NCI-H460 (cell line): ENCODE data around the gene PDIA4. TPM values are rescaled to one million over a fixed set of nuclear protein-coding genes. Genes with fewer than 3 reads are reported as not detected.
"Not testable (repeated sequence)": the region's sequence is repeated elsewhere in the genome, so short reads cannot be mapped to it uniquely, and the experiment has no call there.

Source experiments
- DNase-seq: peaks from one replicate; pipeline ENCODE4 v3.0.0-alpha.2; 2016; ENCODE audit warnings: low read depth; ENCODE audit errors: extremely low read depth
- total RNA-seq: library from RNA; depleted of rRNA; stranded (reverse); fragments of >200 nt; shearing (Covaris generic); gene quantifications from 2 replicates; pipeline ENCODE4 v1.2.3, GENCODE V29; 2014

Gene PDIA4
- total RNA-seq, 1 experiment from 2014 or later: 264 TPM

DNA sequence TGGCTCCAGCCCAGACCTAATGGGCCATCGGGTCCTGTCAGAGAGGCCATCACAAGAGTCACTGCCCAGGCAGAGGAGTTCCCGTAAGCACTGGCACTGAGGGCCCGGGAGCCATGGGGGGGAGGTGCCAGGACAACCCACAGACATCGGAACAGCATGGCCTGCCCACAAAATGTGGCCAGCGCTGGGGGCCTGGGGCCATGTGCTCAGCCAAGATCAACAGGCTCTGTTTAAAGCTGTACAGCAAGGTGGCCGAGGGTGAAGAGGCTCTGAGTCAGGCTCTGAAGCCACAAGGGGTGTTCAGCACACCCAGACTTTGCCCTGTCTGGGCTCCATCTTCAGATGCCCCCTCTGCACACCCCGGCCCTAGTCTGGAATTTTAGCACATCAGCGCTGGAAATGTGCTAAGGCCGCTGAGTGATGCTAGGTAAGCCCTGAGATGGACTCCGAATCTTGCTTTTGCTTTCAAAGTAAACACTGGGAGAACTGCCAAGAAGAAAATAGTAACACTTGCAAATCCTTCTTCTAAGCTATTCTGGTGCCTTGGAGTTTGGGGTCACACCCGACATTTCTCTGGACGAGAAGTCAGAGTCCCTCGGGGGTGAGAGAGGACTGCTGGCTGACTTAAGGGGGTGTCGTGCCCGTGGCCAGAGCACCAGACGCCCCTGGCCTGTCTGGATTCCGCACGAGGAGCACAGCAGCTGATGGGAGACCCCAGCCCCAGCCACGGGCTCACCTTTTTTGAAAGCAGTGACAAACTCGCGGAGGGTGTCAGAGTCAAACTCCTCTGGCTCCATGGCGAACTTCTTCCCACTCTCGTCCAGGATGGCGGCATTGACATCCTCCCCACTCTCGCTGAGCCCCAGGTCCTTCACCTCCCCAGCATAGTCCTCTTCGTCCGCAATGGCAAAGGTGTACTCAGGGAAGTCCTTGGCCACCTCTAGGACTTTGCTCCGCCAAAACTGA lies 23.6 kb downstream of the PDIA4 start:
- DNase-seq: no peak

DNA sequence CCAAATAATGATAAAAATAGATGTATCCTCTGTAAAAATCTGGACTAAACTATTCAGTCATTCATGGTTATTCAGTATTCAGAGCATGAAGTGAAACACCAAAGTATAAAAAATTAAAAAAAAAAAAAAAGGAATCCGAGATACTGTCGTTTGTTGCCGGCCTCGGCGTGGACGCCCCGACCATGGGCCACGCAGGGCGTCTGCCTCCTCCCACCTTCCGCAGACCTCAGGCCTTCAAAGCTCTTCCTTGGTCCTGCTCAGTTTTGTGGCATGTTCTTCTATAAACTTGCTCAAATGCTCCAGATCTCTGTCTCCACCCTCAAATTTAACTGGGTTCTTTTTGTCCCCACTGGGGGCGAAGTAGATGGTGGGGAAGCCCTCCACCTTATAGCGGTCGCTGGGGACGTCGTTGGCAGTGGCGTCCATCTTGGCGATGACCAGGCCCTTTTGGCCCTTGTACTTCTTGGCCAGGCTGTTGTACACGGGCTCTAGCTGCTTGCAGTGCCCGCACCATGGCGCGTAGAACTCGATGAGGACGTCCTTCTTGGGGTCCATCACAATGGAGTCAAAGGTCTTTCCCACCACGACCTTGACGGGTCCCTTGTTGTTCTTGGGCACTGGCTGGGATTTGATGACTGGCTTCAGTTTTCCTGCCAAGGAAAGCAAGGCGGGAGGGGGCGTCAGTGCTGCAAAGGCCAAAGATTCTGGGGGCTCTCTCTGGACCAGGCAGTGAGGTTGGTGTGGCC lies 24.6 kb downstream of the PDIA4 start:
- no peak for DNase-seq

DNA sequence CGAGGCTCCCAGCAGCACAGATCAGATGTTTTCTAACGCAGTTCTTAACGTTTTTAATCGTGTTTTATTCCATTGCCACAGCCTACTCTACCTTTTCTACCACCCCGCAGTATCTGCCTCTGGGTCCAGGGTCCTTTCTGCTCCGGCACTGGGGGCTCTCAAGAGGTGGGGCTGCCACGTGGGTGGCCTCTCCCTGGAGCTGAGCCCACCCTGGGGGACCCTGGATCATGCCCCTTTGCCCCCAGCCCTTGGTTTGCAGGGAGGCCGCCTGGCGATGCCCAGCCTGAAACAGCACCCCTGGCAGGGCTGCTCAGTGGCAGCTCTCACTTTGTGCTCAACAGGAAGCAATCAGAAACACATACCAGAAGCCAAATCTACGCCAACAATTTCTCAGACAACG lies 25.3 kb downstream of the PDIA4 start:
- no peak for DNase-seq

DNA sequence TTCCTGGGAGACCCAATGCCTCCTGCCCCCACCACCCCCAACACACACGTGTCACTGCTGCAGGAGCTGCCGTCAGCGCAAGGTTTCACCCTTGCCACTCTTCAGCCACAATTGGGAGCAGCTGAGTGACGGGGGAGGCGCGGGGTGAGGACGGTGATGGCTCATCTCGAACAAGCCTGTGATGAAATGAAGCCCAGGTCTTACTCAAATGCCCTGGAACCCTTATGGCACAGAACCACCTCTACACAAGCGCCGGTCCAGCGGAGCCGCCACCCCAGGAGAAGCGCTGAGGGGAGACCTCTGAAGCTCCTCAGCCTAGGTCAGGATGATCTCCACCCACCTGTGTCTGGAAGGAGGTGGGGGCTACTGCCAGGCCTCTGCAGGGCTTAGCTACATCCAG lies 25.7 kb downstream of the PDIA4 start:
- DNase-seq: no peak

DNA sequence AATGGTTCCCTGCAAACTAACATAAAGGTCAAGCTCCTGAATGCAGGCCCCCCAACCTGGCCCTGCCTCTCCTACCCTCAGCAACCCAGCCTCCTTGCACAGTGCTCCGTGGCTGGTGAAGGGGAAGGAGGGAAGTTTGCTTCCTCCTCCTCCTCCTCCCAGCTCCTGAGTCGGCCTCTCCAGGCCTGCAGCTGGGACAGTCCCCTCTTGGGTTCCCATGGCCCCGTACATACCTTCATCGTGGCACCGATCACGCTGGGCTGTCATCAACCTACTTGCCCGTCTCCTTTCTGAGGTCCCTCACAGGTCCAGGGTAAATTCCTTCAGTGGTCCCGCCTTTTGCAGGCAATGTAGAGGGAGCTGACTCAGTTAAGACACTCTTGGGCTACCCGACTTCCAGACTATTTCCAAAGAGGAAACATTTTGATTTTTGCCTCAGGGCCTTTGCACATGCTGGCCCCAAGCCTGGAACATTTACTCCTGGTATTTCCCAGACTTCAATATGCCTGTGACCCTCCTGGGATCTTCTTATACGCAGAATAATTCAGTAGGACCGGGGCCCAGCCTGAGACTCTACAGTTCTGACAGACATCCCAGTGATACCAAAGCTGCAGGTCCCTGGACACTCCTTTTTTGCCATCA lies 26.8 kb downstream of the PDIA4 start:
- DNase-seq: no peak

DNA sequence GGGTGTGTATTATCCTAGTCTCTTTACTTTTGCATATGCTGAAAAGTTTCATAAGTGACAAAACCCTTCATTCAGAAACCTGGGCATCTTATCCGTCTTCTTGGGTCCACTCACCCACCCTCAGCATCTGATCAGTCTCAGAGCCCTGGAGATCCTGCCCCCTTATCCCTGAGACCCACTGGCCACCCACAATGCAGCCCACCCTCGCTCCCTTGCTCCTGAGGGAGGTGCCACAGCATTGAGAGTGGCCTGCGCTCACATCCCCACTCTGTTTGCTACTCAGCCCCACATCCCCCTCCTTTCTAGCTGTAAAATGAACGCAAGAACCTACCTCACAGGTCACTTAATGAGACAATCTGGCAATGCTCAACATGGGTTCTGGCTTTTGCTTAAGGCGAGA lies 27.3 kb downstream of the PDIA4 start:
- DNase-seq: no peak

DNA sequence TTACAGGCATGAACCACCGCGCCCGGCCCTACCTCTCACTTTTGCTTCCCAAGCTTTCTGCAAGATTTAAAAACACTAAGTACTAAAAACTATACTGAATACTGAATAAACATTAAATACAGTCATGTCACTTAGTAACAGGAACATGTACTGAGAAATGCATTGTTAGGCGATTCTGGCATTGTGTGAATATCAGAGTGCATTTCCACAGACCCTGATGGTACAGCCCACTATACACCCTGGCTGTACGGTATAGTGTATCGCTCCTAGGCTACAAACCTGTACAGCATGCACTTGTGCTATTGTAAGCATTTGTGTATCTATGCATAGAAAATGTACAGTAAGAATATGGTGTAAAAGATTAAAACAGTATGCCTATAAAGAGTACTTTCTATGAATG lies 29.1 kb downstream of the PDIA4 start:
- no peak for DNase-seq

DNA sequence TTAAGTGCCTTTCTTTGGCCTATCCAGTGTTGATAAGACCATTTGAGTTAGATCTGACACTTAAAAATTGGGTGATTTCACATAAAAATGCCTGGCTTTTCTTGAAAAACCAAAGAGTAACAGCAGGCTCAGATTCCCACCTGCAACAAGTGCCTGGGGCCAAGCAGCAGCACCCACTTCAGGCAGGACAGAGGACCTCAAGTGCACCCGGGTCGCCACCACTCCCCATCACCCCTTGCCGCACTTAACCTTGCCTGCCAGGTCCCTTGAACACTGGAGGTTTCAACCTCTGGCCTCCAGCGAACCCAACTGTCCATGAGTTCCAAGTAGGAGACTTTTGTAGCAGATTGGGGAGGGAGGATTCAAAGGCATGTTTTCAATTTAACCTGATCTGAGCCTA lies 30.8 kb downstream of the PDIA4 start:
- no peak for DNase-seq

DNA sequence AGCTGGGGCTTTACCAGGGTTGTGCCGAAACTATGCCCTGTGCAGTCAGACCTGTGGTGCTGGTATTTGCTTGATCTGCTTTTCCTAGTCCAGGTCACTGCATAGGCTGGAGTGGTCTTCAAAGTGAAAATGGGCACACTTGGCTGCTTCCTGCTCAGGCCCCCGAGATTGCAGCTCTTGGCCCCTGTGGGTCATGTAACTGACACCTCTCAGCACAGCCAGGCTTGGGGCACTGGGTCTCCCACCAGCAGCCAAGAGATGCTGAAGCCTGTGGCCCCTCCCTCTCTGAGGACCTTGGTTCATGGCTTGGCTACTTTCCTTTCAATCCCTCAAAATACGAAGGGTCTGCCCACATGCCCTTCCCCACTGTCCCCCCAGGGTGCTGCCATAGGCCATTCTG lies 33.7 kb downstream of the PDIA4 start:
- DNase-seq: no peak

DNA sequence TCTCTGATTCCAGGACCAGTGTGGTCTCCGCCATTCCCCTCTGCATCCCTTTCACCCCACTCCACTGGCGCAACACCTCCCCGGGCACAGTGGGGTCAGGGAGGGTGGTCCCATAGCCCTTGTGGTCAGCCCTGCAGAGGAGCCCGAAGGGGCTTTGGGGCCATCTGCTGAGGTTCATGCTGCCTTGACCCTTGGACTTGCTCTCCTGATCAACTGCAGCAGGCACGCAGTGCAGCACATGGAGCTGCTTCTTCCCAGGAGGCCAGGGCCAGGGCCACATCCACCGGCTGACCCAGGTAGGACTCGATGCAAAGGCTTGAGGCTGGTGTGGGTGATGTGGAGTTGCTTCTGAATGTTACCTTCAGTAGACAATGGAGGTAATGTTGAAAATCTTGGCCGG lies 35.1 kb downstream of the PDIA4 start:
- no peak for DNase-seq

DNA sequence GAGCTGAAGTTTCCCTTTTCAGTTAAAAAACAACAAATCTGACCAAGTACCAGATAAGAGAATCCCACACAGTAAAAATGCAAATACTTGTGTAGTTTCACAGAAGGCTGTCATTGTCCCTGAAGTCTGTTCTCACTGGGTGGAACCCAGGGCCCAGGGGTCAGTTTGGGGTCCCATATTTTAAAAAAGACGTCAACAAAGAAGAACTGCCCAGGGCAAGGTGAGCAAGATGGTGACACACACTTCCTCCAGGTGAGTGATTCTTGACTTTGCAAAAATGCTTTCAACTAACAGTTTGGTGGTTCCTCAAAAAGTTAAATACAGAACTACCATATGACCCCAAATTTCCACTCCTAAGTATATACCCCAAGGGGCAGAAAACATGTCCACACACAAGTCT lies 36.8 kb downstream of the PDIA4 start:
- no peak for DNase-seq

DNA sequence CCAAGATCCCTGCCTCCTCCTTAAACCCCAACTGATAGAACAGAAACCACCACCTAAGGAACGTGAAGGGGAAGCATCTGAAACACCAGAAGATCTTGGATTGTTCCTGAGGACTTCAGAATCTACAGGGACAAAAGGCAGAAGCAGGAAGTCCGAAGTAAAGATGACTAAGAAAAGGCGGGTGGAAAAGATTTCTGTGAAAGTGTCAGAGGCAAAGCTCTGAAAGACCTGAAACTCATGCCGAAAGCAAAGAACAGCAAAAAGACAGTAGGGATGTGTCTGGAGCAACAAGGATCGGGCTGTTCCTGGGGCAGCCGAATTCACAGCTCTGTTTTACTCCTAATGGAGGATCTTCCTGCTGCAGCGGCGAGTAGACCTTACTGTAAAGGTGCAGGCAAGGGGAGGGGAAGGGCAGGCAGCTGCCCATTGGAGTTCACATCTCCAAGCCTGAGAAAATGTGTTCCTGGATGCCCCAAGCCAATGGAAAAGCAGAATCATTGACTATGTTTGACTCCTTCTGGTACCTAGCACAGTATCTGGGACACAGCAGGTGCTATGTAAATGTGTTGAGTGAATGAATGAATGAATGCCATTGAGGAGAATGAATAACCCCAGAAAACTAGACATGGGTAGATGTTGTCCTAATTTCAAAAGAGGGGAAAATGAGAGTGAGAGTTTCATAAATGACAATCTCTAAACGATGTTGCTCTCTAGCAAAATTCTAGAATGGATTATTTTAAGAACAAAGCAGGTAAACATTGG lies 40.4 kb downstream of the PDIA4 start:
- no peak for DNase-seq

DNA sequence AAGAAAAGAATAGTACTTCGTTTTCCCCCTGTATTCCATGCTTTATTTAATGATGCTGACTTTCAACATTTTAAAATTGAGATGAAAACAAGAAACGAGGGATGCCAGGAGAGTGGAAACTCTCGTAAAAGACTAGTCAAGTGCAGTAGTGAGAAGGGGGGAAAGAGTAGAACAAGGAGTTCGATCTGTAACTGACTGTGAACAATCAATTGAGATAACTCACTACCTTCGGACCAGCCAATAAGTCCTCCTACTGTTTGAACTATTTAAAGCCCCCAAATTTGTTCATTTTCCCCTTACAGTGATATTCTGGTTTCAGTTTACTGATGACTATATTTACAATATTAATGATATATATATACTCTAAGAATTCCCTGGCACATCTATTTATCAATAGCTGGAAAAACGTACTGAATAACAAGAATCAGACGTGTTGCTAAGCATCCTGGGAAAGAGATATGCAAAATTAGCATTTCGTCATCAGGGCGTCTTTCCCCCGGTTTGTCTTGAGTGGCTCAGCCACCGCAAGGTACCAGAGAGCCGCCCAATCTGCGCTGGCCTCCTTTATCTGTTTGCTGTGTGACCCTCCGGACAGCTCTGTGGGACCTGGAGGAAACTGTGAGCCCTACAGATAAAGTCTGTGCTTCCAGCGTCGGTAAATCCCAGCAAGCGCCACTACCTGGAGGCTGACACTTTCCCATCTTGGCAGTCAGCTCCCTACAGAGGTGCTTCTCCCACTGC lies 41.1 kb downstream of the PDIA4 start:
- peak; percentile 89 for DNase-seq

DNA sequence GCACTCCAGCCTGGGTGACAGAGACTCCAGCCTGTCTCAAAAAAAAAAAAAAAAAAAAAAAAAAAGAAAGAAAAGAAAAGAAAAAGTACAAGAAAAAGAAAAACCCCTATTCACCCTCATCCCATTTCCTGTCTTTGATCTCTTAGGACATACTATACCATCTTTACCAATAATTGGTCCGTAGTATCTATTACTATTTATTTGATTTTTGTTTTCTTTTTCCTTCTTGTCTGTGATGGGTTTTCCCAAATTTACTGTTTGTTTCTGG lies 41.6 kb downstream of the PDIA4 start:
- no peak for DNase-seq

DNA sequence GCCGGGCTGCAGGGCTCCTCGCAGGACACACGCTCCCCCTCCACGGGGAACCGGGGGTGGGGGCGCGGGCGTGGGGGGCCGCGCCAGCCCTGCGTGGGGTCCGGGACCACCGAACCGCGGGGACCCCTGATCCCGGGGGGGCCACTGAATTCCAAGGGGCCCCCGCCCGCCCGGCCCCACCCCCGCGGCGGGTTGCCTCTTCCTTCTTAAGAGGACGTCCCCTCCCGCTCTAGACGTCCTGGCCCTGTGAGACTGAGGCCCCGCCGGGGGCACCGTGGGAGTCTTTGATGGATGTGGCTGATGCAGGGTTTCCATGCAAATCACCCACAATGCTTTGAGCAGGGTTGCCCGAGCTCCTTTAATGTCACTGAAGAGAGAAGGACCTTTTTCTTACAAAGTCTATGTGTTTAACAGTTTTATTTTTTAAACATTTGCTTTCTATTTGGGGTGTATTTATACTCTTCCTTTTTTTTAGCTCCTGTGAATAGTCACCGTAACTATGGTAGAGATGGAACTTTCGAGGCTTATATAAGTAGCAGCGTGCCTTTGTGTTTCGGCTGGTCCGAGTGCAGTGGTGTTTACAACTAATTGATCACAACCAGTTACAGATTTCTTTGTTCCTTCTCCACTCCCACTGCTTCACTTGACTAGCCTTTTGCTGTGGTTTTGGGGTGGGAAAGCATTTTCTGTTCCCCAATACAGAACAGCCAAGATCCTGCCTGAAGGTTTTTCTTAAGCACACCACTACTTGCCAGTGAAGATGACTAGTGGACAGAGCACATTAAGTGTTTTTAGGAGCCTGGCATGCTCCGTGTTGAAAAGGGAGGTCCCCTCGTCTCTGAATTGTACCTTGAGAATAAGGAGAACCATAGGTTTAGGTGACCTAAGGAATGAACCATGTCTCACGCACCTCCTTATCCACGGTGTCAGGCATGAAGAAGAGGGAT lies 44.8 kb downstream of the PDIA4 start:
- DNase-seq: peak; percentile 62

DNA sequence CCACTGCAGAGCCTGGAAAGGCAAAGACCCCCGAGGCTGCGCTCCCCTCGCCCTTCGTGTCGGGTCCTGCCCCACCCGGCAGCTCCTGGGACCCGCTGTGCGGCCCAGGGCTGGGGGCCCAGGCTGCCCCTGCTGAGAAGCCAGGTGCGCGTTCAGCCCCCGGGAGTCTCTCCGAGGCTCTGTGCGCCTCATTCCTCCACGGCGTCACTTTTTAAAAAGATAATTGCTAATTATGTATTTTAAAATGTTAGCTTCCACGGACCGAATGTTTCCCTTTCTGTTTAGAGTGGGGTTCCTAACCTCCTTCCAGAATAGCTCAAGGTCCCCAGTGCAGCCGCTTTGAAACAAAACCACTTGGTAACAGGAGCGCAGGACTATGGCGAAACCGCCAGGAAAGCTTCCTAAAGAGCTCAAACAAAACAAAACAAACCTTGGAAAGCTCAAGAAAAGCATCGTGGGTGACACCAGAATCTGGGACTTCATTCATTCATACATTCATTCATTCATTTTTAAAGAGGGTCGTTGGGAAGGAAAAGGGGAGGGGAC lies 45.6 kb downstream of the PDIA4 start:
- no peak for DNase-seq

DNA sequence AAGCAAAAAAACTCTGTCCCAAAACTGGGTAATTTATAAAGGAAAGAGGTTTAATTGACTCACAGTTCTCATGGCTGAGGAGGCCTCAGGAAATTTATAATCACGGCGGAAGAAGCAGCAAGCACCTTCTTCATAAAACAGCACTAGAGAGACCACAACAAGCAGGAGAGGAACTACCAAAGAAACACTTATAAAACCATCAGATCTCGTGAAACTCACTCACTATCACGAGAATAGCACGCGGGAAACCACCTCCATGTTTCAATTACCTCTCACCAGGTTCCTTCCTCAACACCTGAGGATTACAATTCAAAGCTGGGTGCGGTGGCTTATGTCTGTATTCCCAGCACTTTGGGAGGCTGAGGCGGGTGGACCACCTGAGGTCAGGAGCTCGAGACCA lies 48.5 kb downstream of the PDIA4 start:
- no peak for DNase-seq

DNA sequence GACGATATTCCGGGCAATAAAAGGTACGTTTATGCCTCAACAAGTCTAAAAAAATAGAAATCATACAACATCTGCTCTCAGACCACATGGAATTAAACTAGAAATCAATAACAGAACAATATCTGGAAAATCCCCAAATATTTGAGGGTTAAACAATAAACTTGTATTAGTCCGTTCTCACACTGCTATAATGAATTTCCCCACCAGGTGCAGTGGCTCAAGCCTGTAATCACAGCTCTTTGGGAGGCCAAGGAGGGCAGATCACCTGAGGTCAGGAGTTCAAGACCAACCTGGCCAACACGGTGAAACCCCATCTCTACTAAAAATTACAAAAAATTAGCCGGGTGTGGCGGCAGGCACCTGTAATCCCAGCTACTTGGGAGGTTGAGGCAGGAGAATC lies 49.2 kb downstream of the PDIA4 start:
- not testable (repeated sequence) for DNase-seq

DNA sequence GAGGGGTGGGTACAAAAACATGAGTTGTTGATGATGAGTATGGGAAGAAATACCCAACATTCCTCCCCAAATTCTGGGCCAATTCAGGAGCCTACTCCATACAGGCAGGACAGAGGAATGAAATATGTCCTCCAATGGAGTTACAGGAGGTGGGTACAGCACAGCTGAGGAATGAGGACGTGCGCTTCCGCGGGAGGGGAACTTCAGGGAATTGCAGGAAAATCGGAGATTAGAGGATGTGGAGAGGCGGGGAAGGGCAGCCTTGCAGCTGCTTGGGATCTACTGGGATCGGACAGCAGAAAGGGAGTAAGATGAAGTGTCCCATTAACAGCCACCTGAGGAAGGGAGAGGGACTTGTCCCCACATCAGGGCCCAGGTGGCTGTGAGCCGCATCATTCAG lies 50.2 kb downstream of the PDIA4 start:
- DNase-seq: no peak
